Motor neuron (in vitro differentiated cells): ENCODE data around the gene WDR1. TPM values are rescaled to one million over a fixed set of nuclear protein-coding genes. Genes with fewer than 3 reads are reported as not detected.

Experiments
- ATAC-seq, 8 experiments: fragments of 200-7000 bp; cut with Tn5 transposase; replicated peaks in 6 of 8; 2 replicates each; pipeline ENCODE4 v1.8.0; 2021; ENCODE audit warnings: mild to moderate bottlenecking in 8 of 8, moderate library complexity in 8 of 8
- H3K27ac ChIP-seq, 2 donors: fragments of 250-450 bp; sonication (Bioruptor Pico); 2 replicates each; pipeline ENCODE4 v1.9.0; 2021; ENCODE audit warnings: antibody characterized with exemption in 2 of 2, mild to moderate bottlenecking in 2 of 2, moderate library complexity in 1 of 2
- H3K4me1 ChIP-seq, 2 donors: fragments of 250-450 bp; sonication (Bioruptor Pico); replicated peaks in 1 of 2; 2 replicates each; pipeline ENCODE4 v1.6.1; 2021; ENCODE audit warnings: antibody characterized with exemption in 2 of 2, mild to moderate bottlenecking in 2 of 2, moderate library complexity in 1 of 2
- H3K4me3 ChIP-seq, 5 donors: fragments of 250-450 bp; sonication (Bioruptor Pico); 2 replicates each; pipeline ENCODE4 v1.9.0; 2021; ENCODE audit warnings: antibody characterized with exemption in 5 of 5, mild to moderate bottlenecking in 5 of 5, moderate library complexity in 4 of 5
- WGBS, 10 experiments: fragments of 450-650 bp; shearing (Covaris generic); methylation state at CpG; one replicate each; pipeline ENCODE4 v1.0.0; 2022; 5-methylcytosine and 5-hydroxymethylcytosine counted together
- in situ Hi-C, 9 experiments: fragments of 400-800 bp; cut with MboI; loops; one replicate each; pipeline ENCODE4 v1.15.0; 2021; ENCODE audit warnings: low sequenced_read_pairs in 9 of 9, low pct_unique_long_range_greater_than_20kb in 2 of 9; ENCODE audit not compliant: unreplicated experiment in 9 of 9
- total RNA-seq, 8 experiments: library from RNA; unstranded; fragments of 300-600 nt; gene quantifications; 2 replicates each; pipeline versions ENCODE4 v1.2.3 to v1.2.4, GENCODE V29; 2022

The WDR1 gene, protein sequence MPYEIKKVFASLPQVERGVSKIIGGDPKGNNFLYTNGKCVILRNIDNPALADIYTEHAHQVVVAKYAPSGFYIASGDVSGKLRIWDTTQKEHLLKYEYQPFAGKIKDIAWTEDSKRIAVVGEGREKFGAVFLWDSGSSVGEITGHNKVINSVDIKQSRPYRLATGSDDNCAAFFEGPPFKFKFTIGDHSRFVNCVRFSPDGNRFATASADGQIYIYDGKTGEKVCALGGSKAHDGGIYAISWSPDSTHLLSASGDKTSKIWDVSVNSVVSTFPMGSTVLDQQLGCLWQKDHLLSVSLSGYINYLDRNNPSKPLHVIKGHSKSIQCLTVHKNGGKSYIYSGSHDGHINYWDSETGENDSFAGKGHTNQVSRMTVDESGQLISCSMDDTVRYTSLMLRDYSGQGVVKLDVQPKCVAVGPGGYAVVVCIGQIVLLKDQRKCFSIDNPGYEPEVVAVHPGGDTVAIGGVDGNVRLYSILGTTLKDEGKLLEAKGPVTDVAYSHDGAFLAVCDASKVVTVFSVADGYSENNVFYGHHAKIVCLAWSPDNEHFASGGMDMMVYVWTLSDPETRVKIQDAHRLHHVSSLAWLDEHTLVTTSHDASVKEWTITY
- 100 to 1,000 TPM in 4 of 8 experiments, 10 to 100 TPM in 4; 28.8 to 164 (median 112) TPM for total RNA-seq

DNA sequence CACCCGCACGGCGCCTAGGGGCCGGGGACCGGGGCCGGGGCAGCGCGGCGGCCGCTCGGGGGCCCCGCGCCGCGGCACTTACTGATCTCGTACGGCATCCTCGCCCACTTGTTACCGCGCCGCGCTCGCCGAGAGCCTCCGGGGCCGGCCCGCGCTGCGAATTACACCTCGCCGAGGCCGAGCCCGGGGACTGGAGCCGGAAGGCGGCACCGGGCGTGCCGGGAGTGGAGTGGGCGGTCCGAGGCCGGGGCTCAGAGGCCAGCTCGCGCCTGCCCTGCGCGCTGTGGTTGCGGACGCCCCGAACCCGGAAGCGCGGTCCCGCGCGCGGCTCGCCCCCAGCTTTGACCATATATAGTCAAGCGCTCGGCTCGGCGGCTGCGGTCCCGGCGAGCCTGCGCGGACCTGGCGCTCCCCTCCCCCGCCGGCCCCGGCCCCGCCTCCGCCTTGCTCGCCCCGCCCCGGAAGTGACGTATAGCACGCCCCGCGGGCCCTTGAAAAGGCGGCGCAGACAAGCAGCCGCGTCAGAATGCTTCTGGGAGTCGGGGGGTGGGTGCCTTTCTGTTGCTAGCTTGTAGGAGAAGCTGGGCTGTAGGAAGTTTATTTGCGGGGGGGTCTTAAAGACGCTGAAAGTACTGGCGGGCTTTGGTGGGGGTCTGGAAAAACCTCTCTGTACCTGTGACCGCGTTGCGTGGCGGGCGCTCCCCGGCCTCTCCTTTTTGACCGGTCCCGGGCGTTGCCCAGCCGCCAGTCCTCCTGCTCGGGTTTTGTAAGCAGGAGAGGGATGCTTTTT, at the start of gene WDR1:
Gene WDR1, minus strand, starts transcription at position 231 of the 790 bp plus-strand sequence. Its CDS starts 133 bp downstream, at position 98.
- in situ Hi-C loops: no loop called here
- WGBS, 10 experiments: 0 to 3% (median 1%) methylated on average over 1 to 16 of the region's 97 CpGs; no CpG with 5 or more reads in 3 of the 10 experiments
- H3K27ac ChIP-seq: peak within 1 kb of the TSS; percentile 91 to 96
- ATAC-seq: peak; percentile 73 to 97 (median 96)
- H3K4me3 ChIP-seq: peak within 1 kb of the TSS; percentile 49 to 72 (median 65)
- H3K4me1 ChIP-seq: peaks cover 11 to 17% of the 10 kb centered on the region in 2 donors

DNA sequence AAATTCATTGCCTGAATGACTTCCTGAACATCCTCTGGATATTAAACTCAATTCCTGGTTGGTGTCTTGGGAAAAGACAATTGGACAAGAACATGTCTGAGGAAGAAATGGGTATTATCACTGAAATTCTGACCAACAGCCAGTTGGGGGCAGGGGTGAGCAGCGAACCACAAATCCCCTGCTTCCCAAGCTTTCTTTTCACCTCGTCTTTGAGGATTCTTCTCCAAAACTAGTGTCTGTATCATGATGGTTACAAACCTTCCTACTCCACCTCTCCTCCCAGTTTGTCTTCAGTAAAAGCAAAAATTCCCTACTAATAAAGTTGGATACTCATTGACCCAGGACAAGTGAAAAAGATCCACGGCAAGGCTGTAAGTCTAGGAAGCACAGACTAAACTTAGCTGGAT, 48.3 kb upstream of the WDR1 start:
- Histone ChIP-seq H3K4me3 (no peak overlapping the region), H3K4me1 (no peaks in the 10 kb centered on the region), H3K27ac (no peak overlapping the region)
- 0 to 100% (median 25%) methylated on average over 1 to 3 of the region's 3 CpGs; no CpG with 5 or more reads in 3 of the 10 experiments for WGBS, 10 experiments
- in situ Hi-C loops: loop anchor here in 6 of 9 experiments (10.0 to 25.0 kb wide), 5 partner anchors 247 to 397 kb away; no protein-coding TSS in a partner anchor
- peak in 3 of 8 experiments; percentile 50 to 58 (median 53) for ATAC-seq

DNA sequence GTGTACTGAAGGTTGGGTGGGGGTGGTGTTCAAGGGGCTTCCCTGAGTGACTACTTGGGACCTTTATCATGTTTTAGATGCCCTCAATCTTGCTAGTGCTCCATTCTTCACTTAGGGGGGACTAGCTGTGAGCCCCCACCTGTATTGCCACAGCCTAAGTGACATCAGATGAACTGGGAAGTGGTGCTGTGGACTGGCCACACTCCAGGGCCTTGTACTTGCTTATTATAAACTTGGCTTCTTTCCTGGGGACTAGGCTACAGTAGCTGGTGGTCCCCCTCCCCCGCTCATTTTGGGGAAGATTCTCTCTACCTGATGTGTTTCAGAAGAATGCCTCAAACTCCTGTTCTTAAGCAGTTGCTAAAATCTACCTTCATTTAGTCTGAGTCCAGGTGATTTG, 46.7 kb upstream of the WDR1 start:
- ATAC-seq: no peak
- in situ Hi-C loops: loop anchor here in 6 of 9 experiments (10.0 to 25.0 kb wide), 5 partner anchors 249 to 399 kb away; no protein-coding TSS in a partner anchor
- H3K27ac ChIP-seq: no peak overlapping the region
- no peak overlapping the region for H3K4me3 ChIP-seq
- WGBS, 10 experiments: 20 to 100% (median 43%) methylated on average over 1 of the region's 1 CpG; no CpG with 5 or more reads in 6 of the 10 experiments
- no peaks in the 10 kb centered on the region for H3K4me1 ChIP-seq

DNA sequence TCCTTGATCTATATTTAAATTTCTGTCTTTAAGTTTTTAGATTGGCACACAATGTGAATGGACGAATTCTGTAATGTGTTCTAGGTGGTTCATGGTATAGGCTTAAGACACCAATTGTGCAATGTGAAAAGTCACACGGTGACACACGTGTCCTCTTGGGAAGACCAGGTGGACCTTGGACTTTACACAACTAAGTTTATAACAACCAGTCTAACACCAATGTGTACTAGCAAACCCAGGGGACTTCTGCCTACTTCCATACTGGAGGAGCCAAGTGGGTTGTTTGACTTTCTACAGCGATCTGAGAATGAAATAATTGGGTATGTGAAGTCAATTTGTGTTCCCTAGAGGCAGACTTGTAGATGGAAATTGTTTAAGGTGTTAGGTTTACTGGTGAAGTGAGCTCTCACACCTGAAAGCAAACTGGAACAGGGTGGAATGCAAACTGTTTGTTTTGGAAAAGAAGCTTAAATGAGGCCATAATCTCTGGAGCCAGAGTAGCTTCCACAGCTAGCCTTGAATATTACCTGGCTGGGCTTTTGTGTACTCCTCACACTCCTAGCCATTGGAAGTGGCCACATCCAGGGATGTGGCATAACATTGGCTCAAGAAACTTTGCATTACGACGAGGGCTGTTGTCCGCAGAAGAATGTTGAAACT, 45.9 kb upstream of the WDR1 start:
- ATAC-seq: no peak
- WGBS, 10 experiments: 0 to 82% (median 65%) methylated on average over 1 to 6 of the region's 7 CpGs; no CpG with 5 or more reads in 3 of the 10 experiments
- no peak overlapping the region for H3K4me3 ChIP-seq
- in situ Hi-C loops: loop anchor here in 6 of 9 experiments (10.0 to 25.0 kb wide), 5 partner anchors 250 to 400 kb away; no protein-coding TSS in a partner anchor
- no peaks in the 10 kb centered on the region for H3K4me1 ChIP-seq
- H3K27ac ChIP-seq: no peak overlapping the region

DNA sequence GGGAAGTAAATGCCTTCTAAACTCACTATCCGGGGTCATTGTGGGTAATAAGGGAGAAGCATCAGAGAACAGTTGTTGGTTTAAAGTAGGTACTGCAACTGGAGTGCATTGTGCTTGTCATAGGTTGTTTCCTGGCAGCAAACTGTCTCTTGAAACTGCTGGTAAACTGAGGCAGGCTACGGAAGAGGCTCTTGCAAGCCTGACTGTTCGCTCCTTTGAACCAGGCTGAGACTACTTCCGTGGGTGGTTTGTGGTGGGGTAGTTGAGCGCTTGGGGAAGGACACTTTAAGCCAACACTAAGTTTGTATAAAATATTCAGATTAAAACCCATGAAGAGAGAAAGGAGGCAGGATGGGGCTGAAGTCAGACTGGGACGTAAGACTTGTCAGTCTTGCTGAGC, 45.2 kb upstream of the WDR1 start:
- in situ Hi-C loops: loop anchor here in 6 of 9 experiments (10.0 to 25.0 kb wide), 5 partner anchors 250 to 400 kb away; no protein-coding TSS in a partner anchor
- no peak for ATAC-seq
- no peak overlapping the region for H3K4me3 ChIP-seq
- no peaks in the 10 kb centered on the region for H3K4me1 ChIP-seq
- H3K27ac ChIP-seq: no peak overlapping the region
- 80 to 100% (median 90%) methylated on average over 3 to 5 of the region's 6 CpGs; no CpG with 5 or more reads in 4 of the 10 experiments for WGBS, 10 experiments

DNA sequence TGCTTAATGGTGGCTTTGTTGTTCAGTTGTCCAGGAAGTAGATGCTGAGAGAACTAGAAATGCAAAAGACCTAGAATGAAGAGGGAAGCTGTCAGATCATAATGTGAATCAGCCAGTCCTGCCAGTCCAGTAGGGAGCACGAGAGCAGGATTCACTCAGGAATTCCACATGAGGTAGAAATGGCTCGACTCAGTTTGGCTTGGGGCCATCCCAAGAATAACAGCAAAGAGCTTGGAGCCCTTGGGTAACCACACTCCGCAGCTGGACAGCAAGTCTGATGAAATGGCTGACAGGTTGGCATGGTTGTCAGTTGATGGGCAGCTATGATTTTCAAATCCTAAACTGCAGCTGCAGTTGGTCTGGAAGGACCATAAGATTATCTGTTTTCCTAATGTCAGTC, 44.5 kb upstream of the WDR1 start:
- WGBS, 10 experiments: 13 to 92% (median 42%) methylated on average over 2 to 3 of the region's 3 CpGs; no CpG with 5 or more reads in 5 of the 10 experiments
- in situ Hi-C loops: loop anchor here in 6 of 9 experiments (10.0 to 25.0 kb wide), 5 partner anchors 251 to 401 kb away; no protein-coding TSS in a partner anchor
- Histone ChIP-seq H3K27ac (no peak overlapping the region), H3K4me3 (no peak overlapping the region), H3K4me1 (no peaks in the 10 kb centered on the region)
- ATAC-seq: no peak

DNA sequence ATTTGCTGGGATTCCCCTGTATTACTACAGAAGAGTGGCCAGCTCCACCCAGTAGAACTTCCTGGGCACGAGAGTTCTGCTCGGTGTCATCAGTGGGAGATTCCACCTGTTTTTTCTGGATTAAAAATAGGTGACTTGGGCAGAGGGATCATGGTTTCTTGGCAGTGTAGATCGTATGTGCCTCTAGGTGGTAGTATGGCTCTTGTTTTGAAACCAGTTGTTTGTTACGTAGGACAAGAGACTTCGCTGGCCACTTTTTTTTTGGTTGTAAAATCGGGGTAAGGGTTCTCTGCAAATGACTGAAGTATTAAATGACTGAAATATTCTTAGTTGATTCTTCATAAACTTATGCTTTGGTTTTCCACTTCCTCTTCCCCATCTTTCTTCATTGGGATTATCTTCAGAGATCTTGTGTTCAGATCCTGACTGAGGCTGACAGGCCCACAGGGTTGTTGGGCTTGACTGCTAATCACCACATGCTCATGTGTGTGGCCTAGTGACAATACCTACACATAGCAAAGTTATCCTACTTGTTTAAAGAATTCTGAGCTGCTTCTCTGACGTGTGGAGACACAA, 43.8 kb upstream of the WDR1 start:
- no peak for ATAC-seq
- H3K4me3 ChIP-seq: no peak overlapping the region
- in situ Hi-C loops: loop anchor here in 6 of 9 experiments (10.0 to 25.0 kb wide), 5 partner anchors 252 to 402 kb away; no protein-coding TSS in a partner anchor
- H3K27ac ChIP-seq: no peak overlapping the region
- H3K4me1 ChIP-seq: no peaks in the 10 kb centered on the region
- WGBS, 10 experiments: 0 to 79% (median 48%) methylated on average over 1 to 7 of the region's 7 CpGs; no CpG with 5 or more reads in 1 of the 10 experiments

DNA sequence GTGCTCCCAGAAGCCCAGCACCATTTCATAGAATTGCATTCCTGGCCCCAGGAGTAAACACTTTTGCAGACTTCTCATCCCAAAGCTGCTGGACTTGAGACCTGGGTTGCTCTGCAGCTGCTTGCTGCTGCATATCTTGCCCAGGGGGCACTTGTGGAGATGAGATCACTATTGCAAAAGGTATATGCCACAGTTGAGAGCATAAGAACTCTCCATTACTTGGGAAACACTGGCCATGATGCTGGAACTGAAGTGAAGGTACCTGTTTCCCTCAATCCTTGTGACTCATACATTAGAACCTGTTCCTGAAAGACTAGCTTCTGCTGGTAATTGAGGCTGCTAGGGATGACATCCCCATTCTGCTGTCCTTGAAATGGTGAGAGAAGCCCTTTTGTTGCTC, 43.1 kb upstream of the WDR1 start:
- Histone ChIP-seq H3K4me3 (no peak overlapping the region), H3K4me1 (no peaks in the 10 kb centered on the region), H3K27ac (no peak overlapping the region)
- ATAC-seq: no peak
- in situ Hi-C loops: loop anchor here in 6 of 9 experiments (10.0 to 25.0 kb wide), 5 partner anchors 253 to 403 kb away; no protein-coding TSS in a partner anchor

DNA sequence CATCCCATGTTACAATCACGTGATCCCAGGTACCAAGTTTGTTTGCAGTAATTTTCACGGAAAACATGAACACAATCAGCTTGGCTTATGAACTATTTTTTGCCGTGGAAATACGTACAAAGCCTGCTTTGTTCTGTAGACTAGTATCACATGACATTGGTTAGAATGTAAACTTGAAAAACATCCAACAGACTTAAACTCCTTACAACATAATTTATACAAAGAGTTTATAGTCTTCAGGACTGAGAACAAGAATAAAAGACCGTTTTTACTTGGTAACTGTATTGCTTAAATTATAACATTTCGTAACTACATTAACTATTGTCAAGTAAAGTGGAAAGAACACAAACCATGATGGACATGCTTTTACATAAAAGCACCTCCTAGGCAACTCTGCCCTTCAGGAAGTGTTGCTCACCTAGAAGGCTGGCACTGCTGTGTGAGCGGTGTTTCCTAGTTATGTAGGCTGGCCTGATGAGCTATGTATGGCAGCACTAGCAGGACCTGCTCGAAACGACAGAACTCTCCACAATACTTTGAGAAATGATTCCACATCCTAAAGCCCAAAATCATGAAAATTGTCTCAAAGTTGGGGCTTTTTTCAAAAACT, 41.8 kb upstream of the WDR1 start:
- WGBS, 10 experiments: 0 to 93% (median 80%) methylated on average over 2 to 9 of the region's 9 CpGs; no CpG with 5 or more reads in 1 of the 10 experiments
- H3K4me3 ChIP-seq: no peak overlapping the region
- no peaks in the 10 kb centered on the region for H3K4me1 ChIP-seq
- in situ Hi-C loops: loop anchor here in 5 of 9 experiments (25.0 kb wide), 4 partner anchors 254 to 404 kb away; no protein-coding TSS in a partner anchor
- no peak overlapping the region for H3K27ac ChIP-seq
- ATAC-seq: peak in 1 of 8 experiments; percentile 27

DNA sequence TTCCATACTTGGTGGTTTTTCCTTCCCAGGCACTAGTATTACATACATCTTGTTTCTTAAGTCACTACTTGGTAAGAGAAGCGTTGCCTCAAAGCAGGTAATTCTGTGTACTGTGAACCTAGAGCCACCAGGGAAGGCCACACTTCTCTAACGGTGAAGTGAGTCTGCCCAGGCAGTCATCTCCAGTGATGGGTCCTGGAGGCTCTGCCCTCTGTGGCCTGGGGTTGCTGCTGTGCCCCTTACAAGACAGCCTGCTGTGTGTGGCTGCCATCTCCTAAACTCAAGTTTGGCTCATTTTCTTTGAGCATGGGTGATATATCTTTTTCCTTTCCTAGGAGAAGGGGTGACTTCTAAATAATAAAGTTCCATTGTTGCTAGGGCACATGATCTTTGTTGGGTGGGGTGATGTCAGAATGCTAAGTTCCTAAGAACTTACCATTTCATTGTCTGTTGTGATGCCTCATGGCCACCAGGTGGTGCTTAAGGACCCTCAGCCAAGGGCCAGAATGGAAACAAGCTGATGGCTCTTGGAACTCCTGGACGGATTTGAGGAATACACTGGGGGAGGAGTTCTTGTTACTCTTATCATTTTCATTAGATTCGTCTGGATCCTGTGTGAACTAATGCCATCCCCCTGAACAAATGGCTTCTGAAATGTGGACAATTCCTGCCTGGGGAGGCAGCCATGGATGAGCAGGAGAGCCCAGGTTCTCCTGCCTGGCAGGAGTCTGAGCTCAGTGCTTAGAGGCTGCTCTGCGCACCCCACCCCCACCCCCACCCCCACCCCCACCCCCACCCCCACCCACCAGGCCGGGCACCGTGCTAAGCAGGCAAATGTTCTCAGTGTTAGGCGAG, 41.1 kb upstream of the WDR1 start:
- Histone ChIP-seq H3K4me3 (no peak overlapping the region), H3K27ac (no peak overlapping the region), H3K4me1 (no peaks in the 10 kb centered on the region)
- peak; percentile 65 to 98 (median 75) for ATAC-seq
- in situ Hi-C loops: loop anchor here in 5 of 9 experiments (25.0 kb wide), 4 partner anchors 255 to 405 kb away; no protein-coding TSS in a partner anchor
- 14 to 100% (median 47%) methylated on average over 1 to 2 of the region's 8 CpGs; no CpG with 5 or more reads in 6 of the 10 experiments for WGBS, 10 experiments
